ENCODE measurements around the gene HTR2A. TPM values are rescaled to one million over a fixed set of nuclear protein-coding genes. Genes with fewer than 3 reads are reported as not detected.

Gene HTR2A
- total RNA-seq, 1 experiment from 2014 or later = not detected

DNA sequence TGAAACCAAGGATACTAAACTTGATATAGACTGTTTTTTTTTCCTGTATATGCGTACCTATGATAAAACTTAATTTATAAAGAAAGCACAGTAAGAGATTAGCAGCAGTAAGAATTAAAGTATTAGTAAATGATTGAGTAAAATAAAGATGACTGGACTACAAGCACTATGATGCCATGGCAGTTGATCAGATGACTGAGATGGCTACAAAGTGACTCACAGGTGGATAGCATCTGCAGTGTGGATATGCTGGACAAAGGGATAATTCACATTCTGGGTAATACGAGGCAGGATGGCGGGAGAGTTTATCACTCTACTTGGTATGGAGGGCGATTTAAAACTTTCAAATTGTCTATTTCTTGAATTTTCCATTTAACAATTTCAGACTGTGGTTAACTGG is 11.8 kb downstream of the HTR2A start:
- DNase-seq = no peak
- Mint-ChIP-seq H3K9me3 (ENCODE audit: unreplicated experiment) (no peaks in the 10 kb centered on the region), H3K4me1 (ENCODE audit: low read depth, unreplicated experiment) (no peaks in the 10 kb centered on the region), H3K27me3 (ENCODE audit: insufficient read depth, unreplicated experiment) (peaks cover 24% of the 10 kb centered on the region), H3K36me3 (ENCODE audit: insufficient read depth, unreplicated experiment) (no peaks in the 10 kb centered on the region), H3K27ac (ENCODE audit: unreplicated experiment) (no peak overlapping the region), H3K4me3 (ENCODE audit: unreplicated experiment) (no peak overlapping the region)
- no peaks in the 10 kb centered on the region for H3K27me3 ChIP-seq (replicated peaks; ENCODE audit: control insufficient read depth, insufficient read depth, low read length)
- TF ChIP-seq, protein P1, sequence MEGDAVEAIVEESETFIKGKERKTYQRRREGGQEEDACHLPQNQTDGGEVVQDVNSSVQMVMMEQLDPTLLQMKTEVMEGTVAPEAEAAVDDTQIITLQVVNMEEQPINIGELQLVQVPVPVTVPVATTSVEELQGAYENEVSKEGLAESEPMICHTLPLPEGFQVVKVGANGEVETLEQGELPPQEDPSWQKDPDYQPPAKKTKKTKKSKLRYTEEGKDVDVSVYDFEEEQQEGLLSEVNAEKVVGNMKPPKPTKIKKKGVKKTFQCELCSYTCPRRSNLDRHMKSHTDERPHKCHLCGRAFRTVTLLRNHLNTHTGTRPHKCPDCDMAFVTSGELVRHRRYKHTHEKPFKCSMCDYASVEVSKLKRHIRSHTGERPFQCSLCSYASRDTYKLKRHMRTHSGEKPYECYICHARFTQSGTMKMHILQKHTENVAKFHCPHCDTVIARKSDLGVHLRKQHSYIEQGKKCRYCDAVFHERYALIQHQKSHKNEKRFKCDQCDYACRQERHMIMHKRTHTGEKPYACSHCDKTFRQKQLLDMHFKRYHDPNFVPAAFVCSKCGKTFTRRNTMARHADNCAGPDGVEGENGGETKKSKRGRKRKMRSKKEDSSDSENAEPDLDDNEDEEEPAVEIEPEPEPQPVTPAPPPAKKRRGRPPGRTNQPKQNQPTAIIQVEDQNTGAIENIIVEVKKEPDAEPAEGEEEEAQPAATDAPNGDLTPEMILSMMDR (IDR thresholded peaks at IDR 0.05; ENCODE audit: insufficient read depth in 1 of 2, low read depth in 1 of 2, low read length in 1 of 2, severe bottlenecking in 1 of 2, unreplicated experiment in 1 of 2) = no peak
- POLR2A ChIA-PET = no interaction called here
- intact Hi-C loops (cut with micrococcal nuclease; ENCODE audit: unreplicated experiment) = no loop called here
- H3K4me1 ChIP-seq = no peaks in the 10 kb centered on the region
- no TSS peak for BruUV-seq (replicated peaks)
- CTCF ChIA-PET = no interaction called here
- H3K4me3 ChIP-seq (ENCODE audit: low read depth, low read length) = no peak overlapping the region
- no peaks in the 10 kb centered on the region for H3K36me3 ChIP-seq (ENCODE audit: control insufficient read depth, insufficient read depth, low read length)
- H3K9me3 ChIP-seq = no peaks in the 10 kb centered on the region

DNA sequence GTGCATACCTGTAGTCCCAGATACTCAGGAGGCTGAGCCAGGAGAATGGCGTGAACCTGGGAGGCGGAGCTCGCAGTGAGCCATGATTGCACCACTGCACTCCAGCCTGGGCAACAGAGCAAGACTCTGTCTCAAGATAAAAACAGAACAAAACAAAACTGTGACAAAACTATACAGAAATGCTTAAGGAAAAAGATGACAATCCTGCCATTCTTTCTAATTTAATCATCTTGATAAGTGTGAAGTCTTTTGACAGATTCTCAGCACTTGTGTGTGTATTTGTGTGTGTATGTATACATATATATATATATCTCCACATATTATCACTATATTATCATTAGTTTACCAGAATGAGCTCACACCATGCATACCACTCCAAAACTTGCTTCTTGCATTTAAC is 12.3 kb downstream of the HTR2A start:
- ChIA-PET POLR2A (no interaction called here), CTCF (no interaction called here)
- H3K9me3 Mint-ChIP-seq (ENCODE audit: unreplicated experiment) = no peaks in the 10 kb centered on the region
- Histone ChIP-seq H3K4me3 (ENCODE audit: low read depth, low read length) (no peak overlapping the region), H3K27me3 (replicated peaks; ENCODE audit: control insufficient read depth, insufficient read depth, low read length) (no peaks in the 10 kb centered on the region), H3K36me3 (ENCODE audit: control insufficient read depth, insufficient read depth, low read length) (no peaks in the 10 kb centered on the region), H3K9me3 (no peaks in the 10 kb centered on the region), H3K4me1 (no peaks in the 10 kb centered on the region)
- no peaks in the 10 kb centered on the region for H3K36me3 Mint-ChIP-seq (ENCODE audit: insufficient read depth, unreplicated experiment)
- intact Hi-C loops (cut with micrococcal nuclease; ENCODE audit: unreplicated experiment) = no loop called here
- DNase-seq = no peak
- no peaks in the 10 kb centered on the region for H3K4me1 Mint-ChIP-seq (ENCODE audit: low read depth, unreplicated experiment)
- no TSS peak for BruUV-seq (replicated peaks)
- peaks cover 20% of the 10 kb centered on the region for H3K27me3 Mint-ChIP-seq (ENCODE audit: insufficient read depth, unreplicated experiment)
- no peak overlapping the region for H3K4me3 Mint-ChIP-seq (ENCODE audit: unreplicated experiment)
- TF ChIP-seq, protein P1 (IDR thresholded peaks at IDR 0.05; ENCODE audit: insufficient read depth in 1 of 2, low read depth in 1 of 2, low read length in 1 of 2, severe bottlenecking in 1 of 2, unreplicated experiment in 1 of 2) = no peak
- H3K27ac Mint-ChIP-seq (ENCODE audit: unreplicated experiment) = no peak overlapping the region

DNA sequence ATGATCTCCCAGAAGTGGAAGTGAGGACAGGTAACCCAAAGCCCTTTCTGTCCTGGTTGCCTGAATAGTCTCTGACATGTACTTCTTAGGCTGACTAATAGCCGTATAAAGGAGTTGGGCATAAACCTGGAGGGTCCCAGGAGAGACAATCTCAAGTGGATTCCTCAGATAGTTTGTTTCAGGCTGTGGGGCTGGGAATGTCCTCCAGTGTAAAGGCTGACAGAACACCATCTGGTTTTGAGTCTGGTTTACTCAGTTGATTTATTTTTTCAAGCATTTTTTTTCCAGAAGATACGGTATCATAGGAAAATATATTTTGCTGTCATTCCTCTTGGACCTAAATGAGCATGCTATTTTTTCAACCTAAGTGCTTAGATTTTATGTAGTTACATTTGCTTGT is 15.2 kb downstream of the HTR2A start:
- no peak overlapping the region for H3K27ac Mint-ChIP-seq (ENCODE audit: unreplicated experiment)
- H3K9me3 ChIP-seq = no peaks in the 10 kb centered on the region
- H3K27me3 Mint-ChIP-seq (ENCODE audit: insufficient read depth, unreplicated experiment) = peaks cover 22% of the 10 kb centered on the region
- no peaks in the 10 kb centered on the region for H3K4me1 ChIP-seq
- intact Hi-C loops (cut with micrococcal nuclease; ENCODE audit: unreplicated experiment) = no loop called here
- no peaks in the 10 kb centered on the region for H3K36me3 ChIP-seq (ENCODE audit: control insufficient read depth, insufficient read depth, low read length)
- no peaks in the 10 kb centered on the region for H3K4me1 Mint-ChIP-seq (ENCODE audit: low read depth, unreplicated experiment)
- no peaks in the 10 kb centered on the region for H3K9me3 Mint-ChIP-seq (ENCODE audit: unreplicated experiment)
- POLR2A ChIA-PET = no interaction called here
- no TSS peak for BruUV-seq (replicated peaks)
- H3K36me3 Mint-ChIP-seq (ENCODE audit: insufficient read depth, unreplicated experiment) = no peaks in the 10 kb centered on the region
- H3K4me3 ChIP-seq (ENCODE audit: low read depth, low read length) = no peak overlapping the region
- no peaks in the 10 kb centered on the region for H3K27me3 ChIP-seq (replicated peaks; ENCODE audit: control insufficient read depth, insufficient read depth, low read length)
- CTCF ChIA-PET = no interaction called here
- H3K4me3 Mint-ChIP-seq (ENCODE audit: unreplicated experiment) = no peak overlapping the region
- TF ChIP-seq, protein P1 (IDR thresholded peaks at IDR 0.05; ENCODE audit: insufficient read depth in 1 of 2, low read depth in 1 of 2, low read length in 1 of 2, severe bottlenecking in 1 of 2, unreplicated experiment in 1 of 2) = no peak
- DNase-seq = no peak

Measured in Caco-2 (cell line).